ENCODE data around the gene IGFBP3.

- TF ChIP-seq EZH2 (optimal IDR thresholded peaks at IDR 0.05; ENCODE audit: low read depth, low read length): no peak
- TF ChIP-seq, protein P1, sequence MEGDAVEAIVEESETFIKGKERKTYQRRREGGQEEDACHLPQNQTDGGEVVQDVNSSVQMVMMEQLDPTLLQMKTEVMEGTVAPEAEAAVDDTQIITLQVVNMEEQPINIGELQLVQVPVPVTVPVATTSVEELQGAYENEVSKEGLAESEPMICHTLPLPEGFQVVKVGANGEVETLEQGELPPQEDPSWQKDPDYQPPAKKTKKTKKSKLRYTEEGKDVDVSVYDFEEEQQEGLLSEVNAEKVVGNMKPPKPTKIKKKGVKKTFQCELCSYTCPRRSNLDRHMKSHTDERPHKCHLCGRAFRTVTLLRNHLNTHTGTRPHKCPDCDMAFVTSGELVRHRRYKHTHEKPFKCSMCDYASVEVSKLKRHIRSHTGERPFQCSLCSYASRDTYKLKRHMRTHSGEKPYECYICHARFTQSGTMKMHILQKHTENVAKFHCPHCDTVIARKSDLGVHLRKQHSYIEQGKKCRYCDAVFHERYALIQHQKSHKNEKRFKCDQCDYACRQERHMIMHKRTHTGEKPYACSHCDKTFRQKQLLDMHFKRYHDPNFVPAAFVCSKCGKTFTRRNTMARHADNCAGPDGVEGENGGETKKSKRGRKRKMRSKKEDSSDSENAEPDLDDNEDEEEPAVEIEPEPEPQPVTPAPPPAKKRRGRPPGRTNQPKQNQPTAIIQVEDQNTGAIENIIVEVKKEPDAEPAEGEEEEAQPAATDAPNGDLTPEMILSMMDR (IDR thresholded peaks at IDR 0.05; ENCODE audit: low read length): no peak
Measured at GRCh38 chr7:45902820-45903219, 18.3 kb downstream of the IGFBP3 start.

All from MM.1S (cell line).